CD4-positive, alpha-beta T cell treated with Interleukin-6 at 100 ng/mL for 8 hours (primary cell): ENCODE results near the gene RXRA.
"Not testable (repeated sequence)": the region's sequence is repeated elsewhere in the genome, so short reads cannot be mapped to it uniquely, and the experiment has no call there.

Experiments
- DNase-seq: peaks from one replicate; pipeline ENCODE4 v3.0.0-alpha.2; 2020; ENCODE audit warnings: mixed read lengths, low spot score

The RXRA gene

DNA sequence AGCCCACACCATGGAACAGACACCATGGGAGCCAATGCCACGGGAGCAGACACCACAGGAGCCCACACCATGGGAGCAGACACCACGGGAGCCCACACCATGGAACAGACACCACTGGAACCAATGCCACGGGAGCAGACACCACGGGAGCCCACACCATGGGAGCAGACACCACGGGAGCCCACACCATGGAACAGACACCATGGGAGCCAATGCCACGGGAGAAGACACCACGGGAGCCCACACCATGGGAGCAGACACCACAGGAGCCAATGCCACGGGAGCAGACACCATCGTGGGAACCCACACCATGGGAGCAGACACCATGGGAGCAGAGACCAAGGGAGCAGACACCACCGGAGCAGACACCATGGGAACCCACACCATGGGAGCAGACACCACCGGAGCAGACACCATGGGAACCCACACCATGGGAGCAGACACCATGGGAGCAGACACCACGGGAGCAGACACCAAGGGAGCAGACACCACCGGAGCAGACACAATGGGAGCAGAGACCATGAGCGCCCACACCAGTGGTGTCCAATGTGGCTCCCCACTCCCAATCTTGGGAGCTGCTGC is 17.5 kb upstream of the RXRA start:
- not testable (repeated sequence) for DNase-seq

DNA sequence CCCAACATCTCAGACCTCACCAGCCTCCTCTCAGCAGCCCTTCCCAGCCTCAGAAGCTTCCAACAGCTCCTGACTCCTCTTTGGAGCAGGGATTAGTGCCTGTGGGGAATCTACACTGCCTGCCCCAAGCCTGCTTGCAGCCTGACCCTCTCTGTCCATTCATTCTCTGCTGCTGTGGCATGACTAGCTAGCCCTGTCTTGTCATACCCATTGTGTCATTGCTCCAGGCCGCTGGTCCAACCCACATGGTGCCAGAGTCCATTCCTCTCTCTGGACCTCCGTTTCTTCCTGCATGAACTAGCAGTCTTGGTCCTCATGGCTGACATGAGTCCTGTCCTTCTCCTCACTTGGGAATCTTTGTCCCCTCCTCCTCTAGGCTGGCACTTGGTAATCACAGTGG is 12.8 kb upstream of the RXRA start:
- DNase-seq: no peak

DNA sequence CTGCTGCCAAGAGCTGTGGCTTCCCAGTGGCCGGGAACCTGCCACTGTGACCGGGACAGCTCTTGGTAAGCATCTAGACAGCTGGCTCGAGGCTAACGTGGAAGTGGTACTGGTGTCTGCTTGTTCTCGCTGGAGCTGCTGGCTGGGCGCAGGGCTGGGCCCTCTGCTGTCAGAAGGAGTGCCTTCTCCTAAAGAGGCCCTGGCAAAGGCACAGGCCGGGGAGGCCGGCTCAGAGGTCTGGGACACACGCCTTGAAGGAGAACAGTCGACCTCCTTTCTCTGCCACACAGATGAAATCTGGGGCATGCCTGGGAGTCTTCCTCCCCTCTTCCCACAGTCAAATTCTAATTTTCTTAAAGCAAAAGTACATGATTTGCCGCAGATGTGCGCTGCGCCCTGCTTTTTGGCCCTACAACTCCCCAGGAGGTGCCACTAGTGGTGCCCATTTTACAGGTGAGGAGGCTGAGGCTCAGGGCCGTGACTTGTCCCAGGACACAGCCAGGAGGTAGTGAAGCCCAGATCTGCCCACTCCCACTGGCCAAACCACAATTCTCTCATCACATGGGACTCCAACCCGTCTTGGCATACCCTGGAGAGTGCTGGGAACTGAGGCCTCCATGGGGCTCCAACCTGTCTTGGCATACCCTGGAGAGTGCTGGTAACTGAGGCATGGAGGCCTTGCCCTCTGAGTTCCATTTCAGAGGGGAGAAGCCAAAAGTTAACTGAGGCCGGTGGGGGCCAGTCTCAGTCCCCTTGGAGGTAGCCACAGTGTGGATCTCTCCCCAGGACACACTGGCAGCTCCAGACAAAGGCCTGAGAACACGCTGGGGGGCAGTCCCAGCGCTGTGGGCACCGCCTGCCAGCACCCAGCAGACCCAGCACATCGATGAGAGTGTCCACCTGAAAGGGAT is 12.0 kb upstream of the RXRA start:
- no peak for DNase-seq

DNA sequence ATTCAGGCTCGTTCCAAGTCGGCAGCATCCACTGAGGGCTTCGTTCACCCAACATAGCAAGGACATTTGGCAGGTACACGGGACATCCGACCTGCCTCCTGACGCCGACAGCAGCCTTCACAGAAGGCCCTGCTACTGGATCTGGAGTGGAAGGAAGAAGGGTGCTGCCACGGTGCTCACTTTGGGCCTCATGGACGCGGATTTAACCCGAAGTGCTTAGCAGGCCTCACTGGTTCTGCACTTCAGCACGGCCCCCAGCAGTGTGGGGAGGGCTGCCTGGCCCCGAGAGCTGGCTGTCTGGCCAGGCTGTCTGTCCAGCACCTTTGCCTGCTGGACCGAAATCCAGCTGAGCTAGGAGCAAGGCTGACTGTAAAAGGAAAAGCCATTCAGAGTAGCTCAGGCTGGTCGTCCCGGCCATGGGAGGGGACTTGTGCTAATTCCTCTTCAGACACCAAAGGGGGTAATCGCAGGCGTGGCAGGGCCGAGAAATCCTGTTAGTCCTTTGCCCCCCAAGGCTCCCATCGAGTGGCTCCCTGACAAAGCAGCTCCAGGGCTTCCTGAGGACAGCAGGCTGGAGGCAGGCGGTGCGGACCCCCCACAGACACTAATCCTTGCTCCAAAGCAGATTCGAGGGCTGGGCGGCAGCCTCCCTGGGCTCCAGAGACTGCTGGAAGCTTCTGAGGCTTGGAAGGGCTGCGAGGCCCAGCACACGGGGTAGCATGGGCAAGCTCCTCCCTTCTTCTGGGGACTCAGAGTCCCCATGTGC is 11.1 kb upstream of the RXRA start:
- DNase-seq: no peak

DNA sequence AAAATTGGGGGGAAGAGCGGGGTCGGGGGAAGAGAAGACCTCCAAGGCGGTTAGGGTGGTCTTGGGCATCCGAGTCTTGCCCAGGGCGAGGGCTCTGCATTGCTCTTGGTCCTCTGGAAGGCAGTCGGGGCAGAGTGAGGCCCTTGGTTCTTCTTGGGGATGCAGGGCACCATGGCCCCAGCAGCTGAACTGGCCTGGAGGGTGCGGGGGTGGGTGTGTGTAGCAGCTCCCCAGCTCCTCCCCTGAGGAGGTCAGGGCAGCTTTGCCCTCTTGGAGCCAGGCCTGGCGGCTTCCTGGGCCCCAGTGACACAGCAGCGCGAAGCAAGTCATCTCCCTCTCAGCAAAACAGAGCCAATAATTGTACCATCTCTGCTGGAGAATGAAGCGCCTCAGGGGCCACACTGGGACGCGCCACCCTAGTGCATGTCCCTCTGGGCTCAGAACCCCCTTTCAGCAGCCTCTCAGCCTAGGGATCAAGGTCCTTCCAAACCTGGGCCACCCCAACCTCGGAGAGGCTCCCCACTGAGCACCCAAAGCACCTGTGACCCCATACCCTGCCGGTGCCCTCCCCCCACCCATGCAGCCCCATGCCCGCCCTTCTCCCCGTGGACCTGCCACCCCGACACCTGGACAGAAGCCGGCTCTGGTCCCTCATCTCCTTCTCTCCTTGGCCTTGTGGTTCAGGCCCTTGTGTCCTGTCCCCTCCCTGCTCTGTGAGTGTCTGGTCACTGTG is 10.4 kb upstream of the RXRA start:
- DNase-seq: no peak

DNA sequence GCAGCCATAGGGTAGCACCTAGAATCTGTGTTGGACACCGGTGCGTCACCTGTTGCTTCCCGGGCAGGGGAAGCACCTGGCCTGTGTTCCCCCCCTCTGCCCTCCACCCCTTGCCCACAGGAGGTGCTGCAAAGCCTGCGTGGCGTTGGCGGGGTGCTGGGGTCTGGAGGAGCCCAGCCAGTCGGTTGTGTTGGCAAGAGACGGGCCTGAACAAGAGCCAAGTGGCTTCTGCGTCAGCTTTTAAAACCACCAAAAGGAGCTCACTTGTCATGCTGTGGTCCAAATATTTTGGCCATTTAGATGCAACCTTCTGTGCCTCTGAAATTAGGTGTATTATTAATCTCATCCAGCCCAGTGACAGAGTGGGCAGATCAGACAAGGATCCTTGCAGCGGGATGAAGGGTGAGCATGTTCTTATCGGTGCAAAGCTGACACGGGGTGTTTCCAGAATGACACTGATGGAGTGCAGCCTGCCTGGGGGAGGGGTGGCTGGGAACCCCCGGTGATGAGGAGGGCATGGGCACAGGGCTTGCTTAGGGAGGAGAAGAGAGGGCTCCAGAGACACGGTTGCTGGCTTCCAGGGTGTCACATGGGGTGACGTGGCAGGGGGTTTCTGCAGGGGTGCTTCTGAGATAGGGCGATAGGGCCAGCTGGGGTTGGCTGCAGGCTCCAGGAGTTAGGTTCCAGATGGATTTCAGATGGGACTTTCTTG is 9.7 kb upstream of the RXRA start:
- no peak for DNase-seq

DNA sequence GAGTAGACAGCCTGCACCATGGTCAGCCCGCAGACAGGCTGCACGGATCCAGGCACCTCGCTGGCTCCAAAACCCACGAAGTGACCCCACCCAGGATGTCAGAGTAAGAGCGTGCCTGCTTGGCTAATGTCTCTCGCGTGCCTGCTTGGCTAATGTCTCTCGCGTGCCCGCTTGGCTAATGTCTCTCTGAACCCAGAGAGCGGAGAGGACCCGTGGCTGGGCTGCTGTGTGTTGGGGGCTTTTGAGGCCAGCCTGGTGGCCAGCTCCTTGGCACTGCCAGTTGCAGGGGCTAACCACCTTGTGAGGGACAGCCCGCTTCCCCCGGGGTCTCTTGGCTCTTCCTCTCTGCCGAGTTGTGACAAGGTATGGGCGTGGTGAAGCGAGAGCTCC is 8.9 kb upstream of the RXRA start:
- DNase-seq: no peak

DNA sequence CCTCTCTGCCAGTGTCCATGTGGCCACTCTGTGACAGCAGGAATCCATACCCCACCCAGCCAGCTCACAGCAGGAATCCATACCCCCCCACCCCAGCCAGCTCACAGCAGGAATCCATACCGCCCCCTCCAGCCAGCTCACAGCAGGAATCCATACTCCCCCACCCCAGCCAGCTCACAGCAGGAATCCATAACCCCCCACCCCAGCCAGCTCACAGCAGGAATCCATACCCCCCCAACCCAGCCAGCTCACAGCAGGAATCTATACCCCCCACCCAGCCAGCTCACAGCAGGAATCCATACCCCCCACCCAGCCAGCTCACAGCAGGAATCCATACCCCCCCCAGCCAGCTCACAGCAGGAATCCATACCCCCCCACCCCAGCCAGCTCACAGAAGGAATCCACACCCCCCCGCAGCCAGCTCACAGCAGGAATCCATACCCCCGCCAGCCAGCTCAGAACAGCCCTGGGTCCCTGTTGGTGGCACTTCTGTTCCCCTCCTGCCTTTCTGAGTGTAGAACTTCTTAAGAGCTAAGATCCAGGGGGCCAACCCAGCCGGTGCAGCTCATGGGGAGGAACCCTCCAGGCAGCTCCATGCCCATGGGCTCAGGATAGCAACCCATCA is 8.4 kb upstream of the RXRA start:
- no peak for DNase-seq

DNA sequence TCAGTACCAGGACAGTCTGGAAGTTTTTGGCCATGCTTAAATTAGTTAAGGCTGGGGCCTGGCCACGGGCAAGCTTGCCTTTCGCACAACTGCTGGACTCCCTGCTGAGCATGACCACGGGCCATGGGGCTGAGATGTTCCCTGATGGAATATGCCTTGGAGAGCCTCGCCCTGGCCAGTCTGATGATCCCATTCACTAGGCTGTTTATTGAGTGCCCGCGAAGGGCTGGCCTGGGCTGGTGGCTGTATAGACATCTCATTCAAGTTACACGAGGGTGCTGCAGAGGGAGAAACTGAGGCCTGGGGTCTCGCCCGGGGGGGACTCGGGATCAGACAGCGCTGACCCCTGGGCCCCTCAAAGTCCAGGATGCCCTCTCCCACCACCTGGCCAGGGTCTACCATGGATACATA is 7.8 kb upstream of the RXRA start:
- no peak for DNase-seq

DNA sequence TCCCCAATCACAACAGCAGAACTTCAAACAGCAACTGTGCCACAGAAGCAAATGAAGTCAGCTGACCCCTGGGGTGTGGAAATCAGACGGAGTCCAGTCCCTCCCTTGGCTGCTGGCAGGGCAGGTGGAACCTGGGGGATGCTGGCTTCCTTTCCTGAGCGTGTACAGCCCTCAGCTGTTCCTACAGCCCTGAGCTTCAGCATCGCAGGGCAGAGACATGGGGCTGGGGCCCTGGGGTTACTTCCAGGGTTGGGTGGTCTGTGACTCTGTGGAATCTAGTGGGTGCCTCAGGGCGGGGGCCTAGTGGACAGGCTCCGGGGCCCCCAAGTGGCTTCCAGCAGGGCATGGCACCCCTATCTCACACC is 7.3 kb upstream of the RXRA start:
- DNase-seq: no peak

DNA sequence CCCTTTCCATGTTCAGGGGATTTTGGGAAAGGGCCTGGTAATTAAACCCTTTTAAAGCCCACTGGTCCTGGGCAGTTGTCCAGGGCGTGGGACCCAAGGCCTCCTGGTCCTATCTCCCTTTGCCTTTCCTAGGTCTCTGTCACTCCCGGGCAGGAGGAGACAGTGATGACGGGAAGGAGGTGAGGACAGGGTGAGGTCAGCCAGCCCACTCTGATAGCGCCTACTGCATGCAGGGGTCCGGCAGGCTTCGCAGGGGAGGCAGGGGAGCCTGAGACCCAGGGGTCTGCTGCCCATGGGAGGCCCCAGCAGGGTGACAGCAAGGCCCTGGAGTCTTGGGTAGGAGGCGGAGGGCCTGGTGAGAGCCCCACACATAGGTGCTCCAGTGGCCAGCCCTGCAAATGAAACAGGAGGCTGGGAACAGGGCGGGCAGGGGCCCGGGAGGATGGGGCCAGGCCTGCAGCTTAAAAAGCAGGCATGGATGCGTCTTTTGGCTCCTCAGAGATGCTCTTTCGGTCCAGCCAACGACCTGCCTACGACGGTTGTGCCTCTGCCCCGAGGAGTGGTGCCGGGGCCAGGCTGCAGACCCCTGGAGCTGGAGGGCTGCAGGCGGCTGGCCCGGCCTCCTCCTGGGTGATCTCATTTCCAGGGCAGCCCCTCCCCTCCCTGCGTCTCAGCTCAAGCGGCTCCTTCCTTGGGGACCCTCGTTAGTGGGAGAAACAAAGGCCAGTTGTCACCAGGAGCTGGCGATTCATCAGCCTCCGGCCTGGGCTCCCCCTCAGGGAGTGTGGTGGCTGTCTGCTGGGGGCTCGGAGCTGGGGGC is 6.7 kb upstream of the RXRA start:
- no peak for DNase-seq

DNA sequence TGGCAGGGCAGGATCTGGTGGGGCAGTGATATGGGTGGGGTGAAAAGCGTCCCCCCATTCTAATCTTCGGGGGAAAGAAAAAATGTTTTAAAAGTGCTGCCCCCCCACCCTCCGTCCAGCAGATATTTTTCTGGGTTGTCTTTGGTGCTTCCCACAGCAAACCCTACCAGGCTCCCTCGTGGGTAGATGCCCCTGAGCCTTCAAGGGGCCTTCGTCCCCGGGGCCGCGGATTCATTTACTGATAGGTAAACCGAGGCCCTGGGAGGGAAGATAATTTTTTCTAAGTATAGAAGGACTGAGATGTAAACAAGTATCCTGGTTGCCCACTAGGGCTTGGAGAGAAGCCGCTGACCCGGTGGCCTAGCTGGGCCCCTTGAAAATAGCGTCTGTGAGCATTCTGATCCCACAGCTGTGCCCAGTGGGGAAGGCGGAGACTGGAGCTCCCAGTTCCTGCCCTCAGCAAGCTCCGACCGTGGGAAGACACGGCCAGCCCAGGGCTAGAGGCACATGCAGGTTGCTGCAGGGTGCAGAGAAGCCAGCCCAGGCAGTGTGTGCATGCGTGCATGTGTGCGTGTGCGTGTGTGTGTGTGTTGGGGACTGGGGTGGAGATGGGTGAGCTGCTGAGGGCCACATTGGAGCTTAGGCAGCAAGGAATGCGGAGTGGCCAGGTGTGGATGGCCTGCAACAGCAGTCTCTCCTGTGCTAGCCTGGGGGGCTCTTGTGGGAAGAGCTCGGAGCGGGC is 6.0 kb upstream of the RXRA start:
- no peak for DNase-seq

DNA sequence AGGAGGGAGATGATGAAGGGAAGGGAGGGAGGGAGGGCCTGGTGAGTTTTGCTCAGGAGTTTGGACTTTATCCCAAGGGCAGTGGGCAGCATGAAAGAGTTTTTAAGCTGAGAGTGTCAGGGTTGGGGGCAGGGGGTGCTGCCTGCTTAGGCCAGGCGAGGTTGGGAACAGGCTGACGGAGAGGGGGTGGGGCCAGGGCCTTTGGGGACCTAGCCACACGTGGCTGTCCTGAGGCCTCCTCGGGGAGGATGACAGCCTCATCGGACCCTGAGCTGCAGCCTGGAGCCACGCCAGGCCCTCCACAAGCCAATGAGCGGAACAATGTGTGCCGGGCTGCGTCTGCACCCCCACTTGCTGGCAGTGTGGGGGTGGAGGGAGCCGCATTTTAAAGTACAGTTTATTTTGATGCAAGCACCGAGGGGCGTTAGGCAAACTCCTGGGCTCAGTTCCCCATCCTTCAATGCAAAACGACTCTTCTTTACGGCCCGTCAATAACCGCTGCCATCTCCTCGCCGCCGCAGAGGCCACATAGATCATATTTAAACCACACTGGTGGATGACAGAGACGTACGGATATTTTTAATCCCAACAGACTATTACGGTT is 5.3 kb upstream of the RXRA start:
- no peak for DNase-seq

DNA sequence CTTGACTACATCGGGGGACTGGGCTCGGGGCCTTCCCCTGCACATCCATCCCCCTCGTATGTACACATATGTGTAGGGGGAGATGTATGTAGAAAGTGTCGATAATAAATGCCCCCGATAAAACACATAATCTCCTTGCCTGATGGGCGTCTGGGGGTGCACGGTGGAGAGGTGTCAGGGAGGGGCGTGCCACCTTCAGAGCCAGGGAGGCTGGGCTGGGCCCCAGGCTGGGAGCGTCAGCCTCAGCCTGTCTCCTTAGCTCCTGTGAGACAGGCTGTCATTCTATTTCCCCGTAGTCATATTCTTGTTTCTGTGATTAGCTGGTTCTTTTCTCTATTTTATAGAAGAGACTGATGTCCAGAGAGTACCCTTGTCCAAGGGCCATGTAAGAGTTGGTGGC is 4.7 kb upstream of the RXRA start:
- DNase-seq: no peak

DNA sequence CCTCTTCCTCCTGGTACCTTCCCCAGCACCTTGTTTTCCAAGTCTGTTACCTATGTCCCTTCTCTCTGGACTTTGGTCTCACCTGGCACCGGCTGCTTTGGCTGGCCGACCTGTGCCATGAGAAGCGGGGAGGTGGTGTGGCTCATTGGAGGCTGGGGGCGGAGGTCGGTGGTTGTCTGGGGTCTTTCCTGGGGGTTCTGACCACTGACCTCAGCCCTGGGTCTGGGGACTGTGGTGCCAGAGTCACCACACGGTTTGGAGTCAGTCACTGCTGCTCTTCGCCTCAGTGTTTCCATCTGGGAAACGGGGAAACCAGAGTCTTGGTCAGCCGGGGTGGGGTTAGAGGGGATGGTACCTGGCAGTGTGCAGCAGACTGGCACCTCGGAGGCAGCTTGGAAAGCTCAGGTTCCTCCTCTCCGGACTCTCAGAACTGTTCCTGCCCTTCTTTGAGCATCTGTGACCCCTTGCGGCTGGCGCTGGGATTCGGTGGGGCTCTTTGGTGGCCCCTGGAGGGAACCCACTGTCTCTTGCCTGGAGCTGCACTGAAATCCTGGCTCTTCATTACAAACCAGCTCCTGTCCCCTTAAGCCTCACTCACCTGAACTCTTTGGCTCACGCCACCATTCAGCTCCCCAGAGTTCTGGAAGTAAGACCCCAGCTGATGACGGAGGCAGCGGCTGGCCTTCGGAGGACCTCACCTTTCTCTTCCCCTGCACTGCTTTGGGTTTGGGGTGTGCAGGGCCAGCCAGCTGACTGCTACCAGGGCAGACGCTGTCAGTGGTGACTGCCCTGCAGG is 4.1 kb upstream of the RXRA start:
- no peak for DNase-seq

DNA sequence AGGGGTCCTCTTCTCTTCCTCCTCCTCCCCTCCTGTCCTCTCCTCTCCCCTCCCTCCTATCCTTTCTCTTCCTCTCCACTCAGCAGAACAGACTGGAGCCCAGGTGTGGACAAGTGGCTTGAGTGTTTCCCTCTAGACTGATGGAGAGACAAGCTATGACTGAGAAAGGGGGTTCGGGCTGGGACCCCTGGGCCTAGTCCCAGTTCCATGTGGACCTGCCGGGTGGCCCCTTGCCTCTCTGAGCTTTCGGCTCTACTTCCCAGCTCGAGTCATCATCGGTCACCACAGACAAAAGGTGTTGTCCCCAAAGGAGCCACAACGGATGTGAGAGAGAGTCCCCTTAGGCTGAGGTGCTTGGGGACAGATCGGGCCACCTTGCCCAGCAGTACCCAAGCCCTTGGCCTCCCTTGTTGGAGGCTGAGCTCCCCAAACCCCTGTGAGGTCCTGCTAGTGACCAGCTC is 3.4 kb upstream of the RXRA start:
- DNase-seq: no peak

DNA sequence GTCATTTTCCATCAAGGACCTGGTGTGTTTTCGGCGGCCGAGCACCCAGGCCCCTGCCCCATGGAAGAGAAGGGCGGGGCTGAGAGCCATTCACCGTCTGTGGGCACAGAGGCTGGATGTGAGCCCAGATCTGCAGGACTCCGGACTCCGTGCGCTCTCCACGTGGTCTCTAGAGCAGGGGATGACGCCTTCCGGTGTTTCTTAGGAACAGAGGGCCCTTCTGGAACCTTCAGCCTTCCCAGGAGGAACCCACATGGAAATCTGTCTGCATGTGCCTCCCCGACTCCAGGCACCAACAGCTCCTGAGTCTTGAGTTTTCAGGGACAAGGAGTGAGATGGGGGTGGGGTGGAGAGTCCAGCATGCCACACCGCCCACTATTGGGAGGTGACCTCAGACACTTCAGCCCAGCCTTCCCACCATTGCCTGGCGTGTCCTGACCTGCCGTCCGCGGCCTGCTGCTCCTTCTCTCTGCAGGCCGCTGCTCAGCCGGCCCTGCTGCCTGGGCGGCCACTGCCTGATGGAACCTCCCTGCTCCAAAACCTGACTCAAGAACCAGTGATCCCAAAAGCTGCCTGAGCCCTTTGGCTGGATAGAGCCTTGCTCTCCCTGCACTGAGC is 2.4 kb upstream of the RXRA start:
- no peak for DNase-seq
